T-helper 1 cell (primary cell): ENCODE results near the gene TSHZ1.
A peak's percentile ranks its signal among the peaks of the same experiment; 100 is the strongest.

ENCODE experiments used
- DNase-seq, 5 donors: peaks; one replicate each; pipeline ENCODE4 v3.0.0-alpha.2; 2012 to 2020

The TSHZ1 gene

DNA sequence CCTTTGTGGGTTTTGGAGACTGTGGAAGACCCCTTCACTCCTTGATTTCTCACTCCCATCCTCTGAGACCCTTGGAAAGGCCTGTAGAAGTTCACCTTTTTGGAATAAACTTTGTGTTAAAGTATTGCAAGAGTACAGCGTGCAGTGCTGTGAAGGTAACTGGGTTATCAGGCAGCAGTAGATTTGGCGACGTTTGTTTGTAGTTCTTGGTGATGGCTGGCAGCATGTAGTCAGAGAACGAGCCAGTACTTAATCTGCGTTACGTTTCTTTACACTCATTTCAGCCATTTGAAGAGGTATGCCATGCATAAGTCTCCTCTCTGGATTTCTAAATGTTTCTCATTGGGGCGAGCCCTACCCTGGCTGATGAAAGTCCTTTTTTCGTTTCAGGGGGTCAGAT, 64.6 kb downstream of the TSHZ1 start:
- no peak for DNase-seq

DNA sequence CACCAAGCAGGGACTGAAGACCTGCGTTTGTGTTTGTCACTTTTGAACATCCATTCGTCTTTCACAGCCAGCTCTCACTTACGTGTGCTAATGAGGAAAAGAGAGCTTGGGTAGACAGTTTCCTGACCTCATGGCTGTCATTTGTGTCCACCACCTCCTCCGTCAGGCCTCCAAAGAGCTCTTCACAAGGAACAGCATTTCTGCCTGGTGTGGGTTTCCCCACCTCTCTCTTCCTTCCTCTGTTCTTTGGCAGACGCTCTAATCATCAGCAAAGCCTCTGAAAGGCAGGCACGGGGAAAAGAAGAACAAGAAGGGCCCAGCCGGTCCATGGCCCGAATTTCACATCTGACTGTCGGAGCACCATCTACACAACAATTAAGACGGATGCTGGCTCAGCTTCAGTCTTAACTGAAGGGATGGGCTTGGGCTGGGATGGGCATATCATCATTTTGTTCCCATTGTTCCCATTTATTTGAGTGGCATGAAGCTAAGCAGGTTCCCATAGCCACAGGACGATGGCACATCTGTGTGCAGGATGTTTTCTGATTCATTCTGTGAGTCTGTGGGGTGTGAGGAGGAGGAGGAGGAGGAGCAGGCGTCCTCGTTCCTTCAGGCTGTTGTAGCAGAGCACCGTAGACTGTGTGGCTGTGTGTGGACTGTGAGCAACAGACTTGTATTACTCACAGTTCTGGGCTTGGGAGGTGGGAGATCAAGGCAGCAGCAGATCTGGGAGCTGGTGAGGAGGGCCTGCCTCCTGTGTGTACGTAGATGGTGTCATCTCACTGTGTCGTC, 66.4 kb downstream of the TSHZ1 start:
- peak in 1 of 5 donors; percentile 7 for DNase-seq

DNA sequence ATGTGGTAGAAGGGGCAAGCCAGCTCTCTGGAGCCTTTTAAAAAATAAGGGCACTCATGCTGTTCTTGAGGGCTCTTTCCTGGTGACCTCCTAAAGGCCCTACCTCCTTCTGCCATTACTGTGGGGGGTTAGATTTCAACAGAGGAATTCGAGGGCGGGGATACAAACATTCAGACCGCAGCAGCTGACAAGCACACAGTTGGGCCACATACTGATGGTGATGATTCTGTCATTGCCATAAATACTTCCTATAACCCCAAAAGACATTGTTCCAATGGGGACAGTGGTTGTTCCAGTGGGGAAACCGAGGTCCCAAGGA, 67.0 kb downstream of the TSHZ1 start:
- no peak for DNase-seq

GRCh38 chr18:75279381-75279780, 68.8 kb downstream of the TSHZ1 start:
- DNase-seq = no peak

DNA sequence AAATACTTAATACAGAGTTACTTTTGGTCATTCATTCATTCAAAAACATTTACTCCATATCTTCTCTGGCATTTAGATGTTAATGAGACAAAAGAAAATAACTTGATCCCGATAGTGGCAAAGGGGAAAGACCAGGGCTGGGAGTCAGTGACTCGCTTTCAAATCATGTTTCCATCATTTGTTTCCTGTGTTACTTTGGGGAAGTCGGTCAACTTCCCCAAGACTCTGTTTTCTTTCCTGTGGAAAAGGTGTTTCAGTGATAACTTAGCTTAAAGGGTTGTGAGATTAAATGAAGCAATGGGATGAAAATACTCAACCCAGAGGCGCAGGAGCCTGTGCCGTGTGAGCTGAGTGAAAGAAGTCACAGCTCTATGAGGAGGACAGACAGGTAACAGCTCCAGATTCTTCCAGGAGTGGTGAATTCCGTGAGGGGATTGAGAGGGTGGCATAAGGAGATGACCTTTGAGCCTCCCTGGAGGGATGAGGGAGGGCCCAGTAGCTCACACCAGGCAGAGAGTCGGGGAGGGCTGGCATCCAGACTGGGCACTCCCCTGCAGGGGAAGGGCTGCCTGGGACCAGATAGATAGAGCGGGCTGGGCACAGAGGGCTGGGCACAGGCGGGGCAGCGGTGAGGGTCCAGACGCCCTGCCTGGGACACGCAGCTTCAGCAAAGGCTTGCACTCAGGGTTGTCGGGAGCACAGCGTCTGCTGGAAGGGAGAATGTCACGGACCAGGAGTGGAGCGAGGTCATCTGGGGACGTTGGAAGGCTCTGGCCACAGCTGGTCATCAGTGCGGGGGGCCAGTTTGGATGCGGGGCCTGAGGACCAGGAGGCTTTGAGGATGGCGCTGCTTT, 70.1 kb downstream of the TSHZ1 start:
- DNase-seq = no peak

DNA sequence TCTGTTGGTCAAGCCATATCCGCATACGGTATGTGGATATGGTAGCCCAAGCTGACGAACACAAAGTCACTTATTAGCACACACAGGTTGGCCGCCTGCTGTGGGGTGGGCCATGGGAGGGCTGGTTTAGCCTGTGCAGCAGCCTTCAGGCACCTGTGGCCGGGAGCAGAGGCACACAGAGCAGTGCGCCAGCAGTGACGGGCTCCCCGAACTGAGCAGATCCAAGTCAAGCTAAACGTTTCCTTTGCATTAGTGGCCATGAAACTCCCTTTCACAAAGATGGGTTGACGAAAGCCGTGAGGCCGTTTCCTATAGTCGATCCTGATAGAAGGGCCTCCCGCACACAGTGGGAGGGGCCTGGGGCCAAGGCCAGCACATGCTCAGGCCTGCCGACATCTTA, 72.1 kb downstream of the TSHZ1 start:
- DNase-seq = no peak

DNA sequence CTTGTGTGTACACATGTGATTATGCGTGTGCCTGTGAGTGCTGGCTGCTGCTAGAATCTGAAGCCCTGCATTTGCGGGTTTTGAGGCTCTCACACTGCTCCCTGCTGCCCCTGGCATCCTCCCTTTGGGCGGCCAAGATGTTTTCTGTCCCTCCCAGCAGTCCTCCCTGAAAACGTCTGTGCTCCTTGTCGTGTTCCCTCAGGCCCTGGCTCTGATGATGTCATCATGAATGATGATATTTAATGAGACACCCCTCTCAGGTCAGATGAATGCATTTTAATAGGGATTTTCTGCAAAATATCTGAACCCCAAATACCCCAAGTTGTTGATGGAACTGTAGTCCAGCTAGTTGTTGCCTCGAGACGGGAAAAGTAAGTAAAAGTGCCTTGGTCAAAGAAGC, 73.1 kb downstream of the TSHZ1 start:
- DNase-seq = no peak

GRCh38 chr18:75284566-75284965, 74.0 kb downstream of the TSHZ1 start:
- DNase-seq = no peak

- DNase-seq = no peak
Measured at GRCh38 chr18:75285876-75286275, 75.3 kb downstream of the TSHZ1 start.

DNA sequence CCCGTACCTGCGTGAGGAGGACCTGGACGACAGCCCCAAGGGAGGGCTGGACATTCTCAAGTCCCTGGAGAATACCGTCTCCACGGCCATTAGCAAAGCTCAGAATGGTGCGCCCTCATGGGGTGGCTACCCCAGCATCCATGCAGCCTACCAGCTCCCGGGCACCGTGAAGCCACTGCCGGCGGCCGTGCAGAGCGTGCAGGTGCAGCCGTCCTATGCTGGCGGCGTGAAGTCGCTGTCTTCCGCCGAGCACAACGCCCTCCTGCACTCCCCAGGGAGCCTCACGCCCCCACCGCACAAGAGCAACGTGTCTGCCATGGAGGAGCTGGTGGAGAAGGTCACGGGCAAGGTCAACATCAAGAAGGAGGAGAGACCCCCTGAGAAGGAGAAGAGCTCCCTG, 76.4 kb downstream of the TSHZ1 start:
- no peak for DNase-seq

- DNase-seq = no peak
Measured at GRCh38 chr18:75287700-75288099, 77.1 kb downstream of the TSHZ1 start.

- DNase-seq = no peak
Measured at GRCh38 chr18:75289761-75290160, 79.2 kb downstream of the TSHZ1 start.

GRCh38 chr18:75290737-75291358, 80.3 kb downstream of the TSHZ1 start:
- no peak for DNase-seq

- no peak for DNase-seq
Measured at GRCh38 chr18:75291460-75291859, 80.9 kb downstream of the TSHZ1 start.

DNA sequence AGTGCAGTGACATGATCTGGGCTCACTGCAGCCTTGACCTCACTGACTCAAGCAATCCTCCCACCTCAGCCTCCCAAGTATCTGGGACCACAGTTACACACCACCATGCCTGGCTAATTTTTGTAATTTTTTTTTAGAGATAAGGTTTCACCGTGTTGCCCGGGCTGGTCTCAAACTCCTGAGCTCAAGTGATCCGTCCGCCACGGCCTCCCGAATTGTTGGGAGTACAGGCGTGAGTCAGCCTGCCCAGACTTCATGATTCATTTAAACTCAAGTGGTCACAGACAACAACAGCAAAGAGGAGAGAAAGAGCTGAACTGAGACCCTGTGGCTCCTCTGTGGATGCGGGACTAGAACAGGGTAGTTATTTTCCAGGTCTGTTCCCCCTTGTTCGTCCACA, 83.0 kb downstream of the TSHZ1 start:
- DNase-seq = no peak

DNA sequence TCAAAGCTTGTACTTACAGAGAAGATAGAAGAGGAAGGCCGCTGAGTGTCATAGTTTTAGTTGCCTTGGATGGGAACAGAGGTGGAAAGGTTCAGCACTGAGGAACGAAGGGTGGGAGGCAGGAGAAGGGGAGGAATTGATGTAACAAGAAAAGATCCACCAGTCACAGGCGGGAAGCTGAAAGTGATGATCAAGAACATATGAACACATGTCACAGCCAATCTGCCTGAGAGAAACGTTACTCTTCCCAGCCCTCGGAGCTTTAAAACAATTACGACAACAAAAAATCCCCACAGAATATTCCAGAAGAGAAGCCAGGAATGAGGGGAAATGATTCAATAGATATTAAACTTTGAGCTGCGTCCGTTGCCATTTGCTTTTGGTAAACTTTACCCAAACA, 87.1 kb downstream of the TSHZ1 start:
- no peak for DNase-seq

GRCh38 chr18:75304678-75305557, 94.3 kb downstream of the TSHZ1 start:
- no peak for DNase-seq

GRCh38 chr18:75305984-75306383, 95.4 kb downstream of the TSHZ1 start:
- no peak for DNase-seq

DNA sequence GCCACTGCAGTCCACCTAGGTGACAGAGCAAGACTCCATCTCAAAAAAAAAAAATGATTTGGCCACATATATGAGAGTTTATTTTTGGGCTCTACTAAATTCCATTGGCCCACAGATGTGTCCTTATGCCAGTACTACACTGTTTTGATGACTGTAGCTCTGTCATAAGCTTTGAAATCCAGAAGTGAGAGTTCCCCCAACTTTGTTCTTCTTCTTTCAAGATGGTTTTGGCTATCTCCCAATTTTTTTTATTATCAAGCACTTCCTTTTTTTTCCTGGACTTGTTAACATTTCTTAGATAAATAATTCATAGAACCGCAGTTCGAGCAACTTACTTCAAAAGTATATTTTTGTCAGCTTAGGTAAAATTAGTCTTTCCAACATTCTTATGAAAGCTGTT, 96.9 kb downstream of the TSHZ1 start:
- DNase-seq = no peak

GRCh38 chr18:75309564-75309963, 99.0 kb downstream of the TSHZ1 start:
- DNase-seq = no peak

DNA sequence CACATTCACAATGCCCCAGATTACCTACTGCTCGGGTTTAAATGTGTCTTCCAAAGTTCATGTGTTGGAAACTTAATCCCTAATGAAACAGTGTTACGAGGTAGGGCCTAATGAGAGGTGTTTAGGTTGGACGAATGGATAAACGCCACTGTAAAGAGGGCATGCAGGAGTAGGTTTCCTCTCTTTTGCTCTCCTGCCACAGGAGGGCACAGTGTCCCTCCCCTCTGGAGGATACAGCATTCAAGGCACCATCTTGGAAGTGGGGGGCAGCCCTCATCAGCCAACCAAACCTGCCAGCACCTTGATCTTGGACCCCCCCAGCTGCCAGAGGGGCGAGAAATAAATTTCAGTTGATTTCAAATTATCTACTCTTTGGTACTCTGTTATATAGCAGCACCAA, 103.5 kb downstream of the TSHZ1 start:
- no peak for DNase-seq

- DNase-seq = no peak
Measured at GRCh38 chr18:75314606-75315005, 104.0 kb downstream of the TSHZ1 start.

DNA sequence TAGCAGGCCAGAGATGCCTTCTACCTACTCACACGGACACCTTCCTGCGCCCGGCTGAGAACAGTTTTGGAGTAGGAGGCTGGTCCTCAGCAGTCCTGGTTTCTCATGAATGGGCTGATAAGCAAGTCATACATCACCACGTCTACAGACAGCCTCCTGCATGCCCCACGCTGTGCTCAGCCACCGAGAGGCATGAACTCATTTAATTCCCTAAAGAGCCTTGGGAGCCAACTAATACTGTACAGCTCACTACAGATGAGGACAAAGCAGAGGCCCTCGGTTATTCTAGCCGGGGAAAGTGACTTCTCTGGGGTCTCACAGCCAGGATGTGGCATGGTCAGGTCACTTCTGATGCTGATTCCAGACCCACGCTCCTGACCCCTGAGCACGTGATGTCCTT, 105.6 kb downstream of the TSHZ1 start:
- no peak for DNase-seq
